ENCODE data around the gene RIMS3. TPM values are rescaled to one million over a fixed set of nuclear protein-coding genes. Genes with fewer than 3 reads are reported as not detected.

Gene RIMS3
- total RNA-seq, 1 experiment from 2014 or later, result 13.7 TPM

DNA sequence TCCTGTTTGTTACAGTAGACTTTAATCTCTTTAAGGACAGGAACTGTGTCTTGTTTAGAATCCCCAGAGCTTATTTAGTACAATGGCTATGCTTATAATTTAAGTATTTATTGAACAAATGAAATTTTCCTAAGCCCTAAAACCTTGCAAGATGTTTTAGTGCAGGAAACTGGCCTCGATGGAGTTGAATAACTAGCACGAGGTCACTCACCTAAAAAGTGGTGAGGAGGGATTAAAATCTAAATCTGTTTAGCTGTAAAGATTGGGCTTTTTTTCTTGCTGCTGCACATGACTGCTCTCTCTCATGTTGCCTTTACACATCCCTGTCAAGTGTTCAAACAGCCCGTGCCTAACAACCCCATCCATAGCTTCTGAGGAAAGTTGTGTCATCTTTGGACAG is 36.2 kb upstream of the RIMS3 start:
- Histone ChIP-seq H4K20me1 (ENCODE audit: control insufficient read depth, insufficient read depth, insufficient read length) (no peaks in the 10 kb centered on the region), H3K4me1 (ENCODE audit: insufficient read depth, low read length) (peaks cover 4% of the 10 kb centered on the region; the same call in 1 of the 2 replicates), H3K18ac (ENCODE audit: insufficient read length, low read depth, low read length) (no peak overlapping the region), H3K4ac (ENCODE audit: low read depth, low read length) (no peak overlapping the region), H2AK5ac (ENCODE audit: insufficient read length, low read length) (no peak overlapping the region), H3K4me2 (ENCODE audit: insufficient read depth, insufficient read length, low read length) (no peak overlapping the region), H3T11ph (ENCODE audit: low read length) (no peak overlapping the region), H4K8ac (replicated peaks; ENCODE audit: insufficient read length, low read depth, low read length) (no peak overlapping the region), H3K9ac (ENCODE audit: extremely low read depth, insufficient read length, low read length) (no peak overlapping the region), H4K5ac (ENCODE audit: insufficient read length, low read depth, low read length) (no peak overlapping the region), H3K23me2 (ENCODE audit: insufficient read length, low read depth, low read length, poor library complexity, severe bottlenecking) (no peaks in the 10 kb centered on the region), H3K79me1 (ENCODE audit: insufficient read depth, low read depth, low read length, poor library complexity, severe bottlenecking) (peaks cover 2% of the 10 kb centered on the region), H4K91ac (ENCODE audit: insufficient read length, low read depth, low read length) (no peak overlapping the region), H2BK20ac (ENCODE audit: low read depth, low read length, poor library complexity, severe bottlenecking) (no peak overlapping the region), H3K27ac (ENCODE audit: insufficient read length, low read depth, low read length) (no peak overlapping the region), H3K9me3 (ENCODE audit: control insufficient read depth, low read depth, low read length) (no peaks in the 10 kb centered on the region), H3K56ac (ENCODE audit: insufficient read length, low read depth, low read length) (no peak overlapping the region), H2BK5ac (ENCODE audit: insufficient read length, low read length) (no peak overlapping the region), H2AFZ (ENCODE audit: low read length) (no peak overlapping the region), H3K79me2 (ENCODE audit: insufficient read depth, low read length) (peaks cover 24% of the 10 kb centered on the region; the same call in 1 of the 2 replicates), H3K14ac (ENCODE audit: insufficient read depth, low read length) (no peak overlapping the region), H3K27me3 (ENCODE audit: insufficient read depth, low read length) (no peaks in the 10 kb centered on the region), H2BK12ac (ENCODE audit: insufficient read length, low read depth, low read length) (no peak overlapping the region), H2BK120ac (ENCODE audit: low read depth, low read length, poor library complexity, severe bottlenecking) (no peak overlapping the region), H2BK15ac (ENCODE audit: low read depth, low read length) (no peak overlapping the region), H3K23ac (ENCODE audit: insufficient read length, low read depth, low read length) (no peak overlapping the region)
- no peak overlapping the region for H3K4me3 Mint-ChIP-seq
- TF ChIP-seq, protein P1, sequence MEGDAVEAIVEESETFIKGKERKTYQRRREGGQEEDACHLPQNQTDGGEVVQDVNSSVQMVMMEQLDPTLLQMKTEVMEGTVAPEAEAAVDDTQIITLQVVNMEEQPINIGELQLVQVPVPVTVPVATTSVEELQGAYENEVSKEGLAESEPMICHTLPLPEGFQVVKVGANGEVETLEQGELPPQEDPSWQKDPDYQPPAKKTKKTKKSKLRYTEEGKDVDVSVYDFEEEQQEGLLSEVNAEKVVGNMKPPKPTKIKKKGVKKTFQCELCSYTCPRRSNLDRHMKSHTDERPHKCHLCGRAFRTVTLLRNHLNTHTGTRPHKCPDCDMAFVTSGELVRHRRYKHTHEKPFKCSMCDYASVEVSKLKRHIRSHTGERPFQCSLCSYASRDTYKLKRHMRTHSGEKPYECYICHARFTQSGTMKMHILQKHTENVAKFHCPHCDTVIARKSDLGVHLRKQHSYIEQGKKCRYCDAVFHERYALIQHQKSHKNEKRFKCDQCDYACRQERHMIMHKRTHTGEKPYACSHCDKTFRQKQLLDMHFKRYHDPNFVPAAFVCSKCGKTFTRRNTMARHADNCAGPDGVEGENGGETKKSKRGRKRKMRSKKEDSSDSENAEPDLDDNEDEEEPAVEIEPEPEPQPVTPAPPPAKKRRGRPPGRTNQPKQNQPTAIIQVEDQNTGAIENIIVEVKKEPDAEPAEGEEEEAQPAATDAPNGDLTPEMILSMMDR (conservative IDR thresholded peaks at IDR 0.05), result no peak
- WGBS (ENCODE audit: extremely low coverage, insufficient read length, low lambda C conversion rate), result no CpG with 5 or more reads among the region's 3 CpGs
- H3K9me3 Mint-ChIP-seq, result no peaks in the 10 kb centered on the region
- H3K27ac Mint-ChIP-seq, result no peak overlapping the region; a peak in 1 of 7 replicates
- H3K4me1 Mint-ChIP-seq, result peaks cover 20 to 25% of the 10 kb centered on the region in 2 experiments
- H3K27me3 Mint-ChIP-seq (ENCODE audit: low read depth), result no peaks in the 10 kb centered on the region
- H3K36me3 Mint-ChIP-seq (ENCODE audit: insufficient read depth in 1 of 3, low read depth in 3 of 3), result no peaks in the 10 kb centered on the region
- no peak for DNase-seq
